ENCODE measurements around the gene KIRREL3. TPM values are rescaled to one million over a fixed set of nuclear protein-coding genes. Genes with fewer than 3 reads are reported as not detected.

Gene KIRREL3
- polyA plus RNA-seq, 1 experiment: 2.3 TPM

DNA sequence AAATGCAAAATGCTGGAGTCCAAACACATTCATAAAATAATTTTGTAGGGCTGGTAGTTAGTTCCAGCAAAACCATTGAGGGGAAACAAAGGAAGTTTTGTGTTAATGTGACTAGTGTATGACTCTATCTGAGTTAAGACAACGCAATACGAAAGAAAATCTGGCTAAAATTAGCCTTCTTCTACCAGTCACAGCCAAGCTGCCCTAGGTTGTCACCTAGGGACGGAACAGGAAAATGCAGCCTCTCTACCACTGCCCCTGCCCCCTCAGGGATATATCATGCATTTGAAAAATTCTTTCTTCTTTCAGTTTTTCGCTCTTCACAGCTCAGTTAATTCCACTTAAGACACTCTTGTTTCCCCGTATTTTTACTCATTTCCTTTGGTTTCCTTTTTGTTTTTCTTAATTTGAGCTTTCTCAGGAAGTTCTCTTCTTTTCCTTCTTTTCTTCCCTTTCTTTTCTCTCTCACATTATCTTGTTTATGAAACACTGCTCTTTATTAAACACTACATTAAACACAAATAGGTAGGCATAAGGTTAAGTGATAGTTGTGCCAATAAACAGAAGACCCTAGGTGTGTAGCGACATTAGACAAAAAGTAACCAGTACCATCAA lies 30.6 kb downstream of the KIRREL3 start:
- TF ChIP-seq CTCF (IDR thresholded peaks at IDR 0.05; ENCODE audit: low read depth, low read length): peak; percentile 92
- H3K27ac ChIP-seq (ENCODE audit: low read depth, low read length): peak overlapping the region; percentile 34
- ChIA-PET CTCF (interaction anchor here (0.6 to 2.6 kb wide), 16 partner anchors 8 to 363 kb away, joined by 3 to 26 read pairs (median 4); no protein-coding TSS in a partner anchor), POLR2A (interaction anchor here (0.8 kb wide), 1 partner anchor 161 kb away, joined by 3 read pairs; no protein-coding TSS in a partner anchor)
- no peaks in the 10 kb centered on the region for H3K27me3 ChIP-seq (ENCODE audit: control insufficient read depth, insufficient read depth, low read length)
- no peak overlapping the region for H3K4me3 ChIP-seq (ENCODE audit: low read depth, low read length)
- H3K9me3 ChIP-seq (ENCODE audit: control insufficient read depth, insufficient read depth, low read length): peaks cover 7% of the 10 kb centered on the region
- DNase-seq (ENCODE audit: low read depth, low spot score): no peak

- no peak for TF ChIP-seq CTCF (IDR thresholded peaks at IDR 0.05; ENCODE audit: low read depth, low read length)
- no peak for DNase-seq (ENCODE audit: low read depth, low spot score)
- ChIA-PET CTCF (interaction anchor here (0.6 to 4.0 kb wide), 10 partner anchors 11 to 362 kb away, joined by 3 to 26 read pairs (median 5); no protein-coding TSS in a partner anchor), POLR2A (no interaction called here)
- H3K9me3 ChIP-seq (ENCODE audit: control insufficient read depth, insufficient read depth, low read length): peaks cover 7% of the 10 kb centered on the region
- H3K27ac ChIP-seq (ENCODE audit: low read depth, low read length): peak overlapping the region; percentile 34
- no peaks in the 10 kb centered on the region for H3K27me3 ChIP-seq (ENCODE audit: control insufficient read depth, insufficient read depth, low read length)
- no peak overlapping the region for H3K4me3 ChIP-seq (ENCODE audit: low read depth, low read length)
Observed at GRCh38 chr11:126968915-126969314, 31.7 kb downstream of the KIRREL3 start.

GRCh38 chr11:126965331-126965730 lies 35.2 kb downstream of the KIRREL3 start:
- H3K9me3 ChIP-seq (ENCODE audit: control insufficient read depth, insufficient read depth, low read length): no peaks in the 10 kb centered on the region
- H3K27me3 ChIP-seq (ENCODE audit: control insufficient read depth, insufficient read depth, low read length): no peaks in the 10 kb centered on the region
- H3K27ac ChIP-seq (ENCODE audit: low read depth, low read length): no peak overlapping the region
- POLR2A ChIA-PET: no interaction called here
- TF ChIP-seq CTCF (IDR thresholded peaks at IDR 0.05; ENCODE audit: low read depth, low read length): no peak
- DNase-seq (ENCODE audit: low read depth, low spot score): no peak
- CTCF ChIA-PET: interaction anchor here (1.2 to 4.0 kb wide), 2 partner anchors 26 to 249 kb away, joined by 3 to 18 read pairs; no protein-coding TSS in a partner anchor
- no peak overlapping the region for H3K4me3 ChIP-seq (ENCODE audit: low read depth, low read length)

GRCh38 chr11:126963603-126964363 lies 36.8 kb downstream of the KIRREL3 start:
- no peak overlapping the region for H3K27ac ChIP-seq (ENCODE audit: low read depth, low read length)
- TF ChIP-seq CTCF (IDR thresholded peaks at IDR 0.05; ENCODE audit: low read depth, low read length): no peak
- H3K27me3 ChIP-seq (ENCODE audit: control insufficient read depth, insufficient read depth, low read length): no peaks in the 10 kb centered on the region
- H3K9me3 ChIP-seq (ENCODE audit: control insufficient read depth, insufficient read depth, low read length): no peaks in the 10 kb centered on the region
- POLR2A ChIA-PET: interaction anchor here (0.5 kb wide), 1 partner anchor 356 kb away, joined by 4 read pairs; no protein-coding TSS in a partner anchor
- DNase-seq (ENCODE audit: low read depth, low spot score): no peak
- CTCF ChIA-PET: interaction anchor here (1.0 to 1.3 kb wide), 2 partner anchors 27 to 247 kb away, joined by 3 to 7 read pairs; no protein-coding TSS in a partner anchor
- no peak overlapping the region for H3K4me3 ChIP-seq (ENCODE audit: low read depth, low read length)

DNA sequence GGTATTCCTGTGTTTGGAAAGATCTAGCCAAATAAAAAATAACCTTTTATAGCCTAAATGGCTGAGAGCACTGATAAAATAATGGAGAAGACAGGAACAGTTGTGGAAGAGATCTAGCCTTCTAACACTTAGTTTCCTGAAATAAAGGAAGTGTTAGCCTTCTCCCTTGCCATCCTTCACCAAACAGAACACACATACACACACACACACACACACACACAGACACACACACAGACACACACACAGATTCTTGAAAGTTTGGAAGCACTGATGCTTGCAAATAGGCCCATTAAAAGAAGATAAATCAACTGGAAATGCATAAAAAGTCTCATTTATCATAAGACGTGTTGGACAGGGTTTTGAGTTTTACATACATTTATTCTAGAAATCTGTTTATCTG lies 37.5 kb downstream of the KIRREL3 start:
- Histone ChIP-seq H3K27ac (ENCODE audit: low read depth, low read length) (no peak overlapping the region), H3K4me3 (ENCODE audit: low read depth, low read length) (no peak overlapping the region)
- CTCF ChIA-PET: no interaction called here

More for the DNA sequence above, 37.5 kb downstream of the KIRREL3 start:
- TF ChIP-seq CTCF (IDR thresholded peaks at IDR 0.05; ENCODE audit: low read depth, low read length): no peak
- no peaks in the 10 kb centered on the region for H3K27me3 ChIP-seq (ENCODE audit: control insufficient read depth, insufficient read depth, low read length)
- DNase-seq (ENCODE audit: low read depth, low spot score): no peak
- no peaks in the 10 kb centered on the region for H3K9me3 ChIP-seq (ENCODE audit: control insufficient read depth, insufficient read depth, low read length)
- POLR2A ChIA-PET: no interaction called here
